HEK293T (cell line): ENCODE data around the gene SECISBP2.

ENCODE experiments used
- ARNT ChIP-seq: fragments of 450-650 bp; IDR thresholded peaks from 2 replicates; pipeline ENCODE4 v1.6.1; 2017; ENCODE audit warnings: mild to moderate bottlenecking
- BHLHE40 ChIP-seq: fragments of 450-650 bp; IDR thresholded peaks from 2 replicates; pipeline ENCODE4 v1.6.1; 2016; ENCODE audit warnings: mild to moderate bottlenecking, moderate library complexity, borderline replicate concordance
- ELF4 ChIP-seq: fragments of 450-650 bp; IDR thresholded peaks from 2 replicates; pipeline ENCODE4 v1.6.1; 2017; ENCODE audit warnings: antibody characterized with exemption
- FOXA1 ChIP-seq: fragments of 450-650 bp; IDR thresholded peaks from 2 replicates; pipeline ENCODE4 v1.6.1; 2016; ENCODE audit warnings: mild to moderate bottlenecking
- FOXK2 ChIP-seq: fragments of 450-650 bp; IDR thresholded peaks from 2 replicates; pipeline ENCODE4 v1.6.1; 2016; ENCODE audit warnings: mild to moderate bottlenecking
- FOXM1 ChIP-seq: fragments of 450-650 bp; IDR thresholded peaks from 2 replicates; pipeline ENCODE4 v1.6.1; 2017; ENCODE audit warnings: mild to moderate bottlenecking, borderline replicate concordance
- HDGF ChIP-seq: fragments of 450-650 bp; IDR thresholded peaks from 2 replicates; pipeline ENCODE4 v1.6.1; 2017; ENCODE audit warnings: antibody characterized with exemption, borderline replicate concordance
- L3MBTL2 ChIP-seq: fragments of 450-650 bp; conservative IDR thresholded peaks from 2 replicates; pipeline ENCODE4 v1.6.1; 2016; ENCODE audit warnings: mild to moderate bottlenecking
- NFRKB ChIP-seq: fragments of 450-650 bp; IDR thresholded peaks from 2 replicates; pipeline ENCODE4 v1.6.1; 2016; ENCODE audit warnings: mild to moderate bottlenecking, moderate library complexity
- SP1 ChIP-seq: fragments of 450-650 bp; IDR thresholded peaks from 2 replicates; pipeline ENCODE4 v1.6.1; 2017
- SUZ12 ChIP-seq: fragments of 450-650 bp; IDR thresholded peaks from 2 replicates; pipeline ENCODE4 v1.6.1; 2016; ENCODE audit warnings: mild to moderate bottlenecking
- TARDBP ChIP-seq: fragments of 450-650 bp; IDR thresholded peaks from 2 replicates; pipeline ENCODE4 v1.6.1; 2016

DNA sequence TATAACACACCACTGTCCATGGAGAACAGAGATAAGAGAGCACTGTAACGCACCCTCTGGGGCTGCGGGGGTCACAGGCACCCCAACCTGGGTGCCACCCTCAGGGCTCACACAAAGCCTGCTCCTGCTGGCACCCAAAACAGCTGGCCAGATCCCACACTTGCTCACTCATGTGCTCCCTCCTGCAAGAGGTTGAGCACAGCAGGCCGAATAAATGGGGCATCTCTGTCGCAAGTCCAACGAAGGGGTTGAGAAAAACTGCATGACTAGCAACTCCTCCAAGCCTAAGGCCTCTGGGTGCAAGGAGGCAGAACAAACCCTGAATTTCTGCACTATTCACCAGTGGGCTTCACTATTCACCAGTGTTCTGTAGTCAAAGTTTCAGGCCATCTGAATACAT is 80.3 kb downstream of the SECISBP2 start:
- TF ChIP-seq BHLHE40: no peak
- no peak for TF ChIP-seq FOXA1
- TF ChIP-seq FOXK2: no peak
- TF ChIP-seq SUZ12: no peak
- no peak for TF ChIP-seq L3MBTL2
- no peak for TF ChIP-seq SP1
- TF ChIP-seq NFRKB: no peak
- no peak for TF ChIP-seq ELF4
- TF ChIP-seq ARNT: no peak
- TF ChIP-seq TARDBP: no peak
- no peak for TF ChIP-seq HDGF
- no peak for TF ChIP-seq FOXM1
